NCI-H2107 treated with DMSO at 0.1 percent for 48 hours (cell line): ENCODE results near the gene TUBA4B.
A peak's percentile ranks its signal among the peaks of the same experiment; 100 is the strongest.
"Not testable (repeated sequence)": the region's sequence is repeated elsewhere in the genome, so short reads cannot be mapped to it uniquely, and the experiment has no call there.

ENCODE experiments used
- DNase-seq: peaks from one replicate; lab custom pipeline; 2025; ENCODE audit not compliant: unreplicated experiment; lab: John Stamatoyannopoulos, UW

The TUBA4B gene

GRCh38 chr2:219247678-219248642 is 5.1 kb upstream of the TUBA4B start:
- no peak for DNase-seq

- no peak for DNase-seq
These were observed 4.2 kb upstream of the TUBA4B start for GRCh38 chr2:219248845-219249202.

DNA sequence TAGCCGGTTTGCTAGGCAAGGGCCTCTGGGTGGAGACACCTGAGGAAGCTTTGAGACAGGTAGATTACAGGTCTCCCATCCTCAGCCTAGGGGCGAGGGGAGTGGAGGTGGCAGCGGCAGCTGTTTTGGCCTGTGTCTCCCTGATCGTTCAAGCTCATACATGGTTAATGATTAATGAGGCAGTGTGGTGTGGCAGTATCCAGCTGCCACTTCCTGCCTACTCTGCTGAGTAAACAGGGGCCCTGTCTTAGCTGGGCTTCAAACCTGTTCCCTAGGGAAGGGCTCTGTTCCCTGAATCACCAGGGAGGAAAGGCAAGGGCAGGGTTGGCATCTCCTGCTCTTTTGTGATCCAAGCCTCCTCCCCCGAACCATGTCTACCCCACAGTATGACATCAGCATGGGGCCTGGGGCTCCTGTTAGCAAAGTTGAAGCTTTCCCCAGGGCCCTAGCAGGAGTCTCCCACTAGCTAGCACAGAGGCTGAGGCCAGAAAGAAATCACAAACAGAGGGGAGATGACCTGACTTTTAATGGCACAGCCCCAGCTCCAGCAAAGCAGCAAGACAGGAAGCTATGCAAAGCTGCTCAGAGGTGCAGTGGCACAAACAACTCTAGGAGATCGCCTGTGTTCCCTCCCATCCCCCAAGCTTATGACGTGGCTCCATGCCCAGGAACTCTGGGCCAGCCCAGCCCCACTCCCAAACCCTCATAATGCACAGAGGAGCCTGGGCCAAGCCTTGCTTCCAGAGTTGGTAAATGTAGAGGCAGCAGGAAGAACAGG is 3.7 kb upstream of the TUBA4B start:
- peak; percentile 73 for DNase-seq

- DNase-seq: no peak
These were observed 2.8 kb upstream of the TUBA4B start for GRCh38 chr2:219250049-219250781.

DNA sequence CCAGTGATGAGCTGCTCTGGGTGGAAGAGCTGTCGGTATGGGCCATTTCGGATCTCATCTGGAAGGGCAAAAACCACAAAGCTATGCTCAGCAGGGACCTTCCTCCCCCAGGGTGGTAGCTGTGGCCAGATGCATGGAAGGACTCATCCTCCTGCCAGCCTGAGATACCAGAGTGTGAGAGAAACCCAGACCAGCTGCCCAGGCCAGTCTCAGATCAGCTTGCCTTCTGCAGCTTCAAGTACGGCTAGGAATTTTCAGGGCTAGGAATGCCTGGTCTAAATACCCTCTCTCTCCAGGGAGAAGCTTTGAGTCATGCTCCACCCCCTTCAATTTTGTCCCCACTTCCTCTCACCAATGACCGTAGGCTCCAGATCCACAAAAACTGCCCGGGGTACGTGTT is 1.4 kb upstream of the TUBA4B start:
- no peak for DNase-seq

GRCh38 chr2:219252084-219252483 is 959 bp upstream of the TUBA4B start:
- no peak for DNase-seq

- DNase-seq: peak; percentile 37
These were observed 508 bp upstream of the TUBA4B start for GRCh38 chr2:219252570-219252899.

DNA sequence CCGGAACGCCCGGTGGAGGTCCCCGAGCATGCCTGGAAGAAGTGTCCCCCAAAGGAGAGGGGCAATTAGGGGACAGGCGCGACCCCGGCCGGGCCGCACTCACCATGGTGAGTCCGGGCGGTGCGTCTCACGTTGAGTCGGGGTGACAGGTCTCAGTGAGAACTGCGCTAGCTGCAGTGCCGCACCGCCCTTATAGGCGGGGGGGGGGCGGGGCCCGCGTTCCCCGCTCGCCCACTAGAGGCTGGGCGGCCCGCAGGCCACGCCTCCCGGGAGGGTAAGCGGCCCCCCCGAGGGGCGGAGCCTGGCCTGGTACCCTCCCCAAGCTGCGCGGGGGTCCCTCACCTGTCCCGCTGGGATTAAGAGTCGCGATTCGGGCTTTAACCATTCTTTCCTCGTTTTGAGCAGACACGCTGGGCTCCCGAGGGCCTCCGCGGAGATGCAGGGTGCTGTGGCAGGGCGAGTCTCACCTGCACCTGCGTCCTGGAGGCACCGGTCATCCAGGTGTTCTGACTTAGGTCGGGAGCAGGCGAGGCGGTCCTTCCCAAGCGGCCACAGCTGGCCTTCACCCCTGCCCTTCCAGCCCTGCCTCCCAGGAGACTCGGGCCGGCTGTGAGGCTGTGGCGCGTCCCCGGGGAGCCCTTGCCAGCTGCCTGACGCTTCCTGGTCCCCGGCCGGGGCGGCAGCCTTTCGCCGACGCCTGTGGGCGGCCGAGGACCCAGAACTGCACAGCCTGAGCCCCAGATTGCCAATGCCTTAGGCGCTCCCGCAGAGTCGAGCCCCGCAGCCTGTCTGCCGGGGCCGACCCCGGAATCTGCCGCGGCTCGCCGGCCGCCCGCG is 928 bp downstream of the TUBA4B start, which contains the start of gene TUBA4A:
Gene TUBA4A, minus strand, starts transcription at position 166 of the 837 bp plus-strand sequence. Its CDS starts 60 bp downstream, at position 106.
- DNase-seq: peak; percentile 9

DNA sequence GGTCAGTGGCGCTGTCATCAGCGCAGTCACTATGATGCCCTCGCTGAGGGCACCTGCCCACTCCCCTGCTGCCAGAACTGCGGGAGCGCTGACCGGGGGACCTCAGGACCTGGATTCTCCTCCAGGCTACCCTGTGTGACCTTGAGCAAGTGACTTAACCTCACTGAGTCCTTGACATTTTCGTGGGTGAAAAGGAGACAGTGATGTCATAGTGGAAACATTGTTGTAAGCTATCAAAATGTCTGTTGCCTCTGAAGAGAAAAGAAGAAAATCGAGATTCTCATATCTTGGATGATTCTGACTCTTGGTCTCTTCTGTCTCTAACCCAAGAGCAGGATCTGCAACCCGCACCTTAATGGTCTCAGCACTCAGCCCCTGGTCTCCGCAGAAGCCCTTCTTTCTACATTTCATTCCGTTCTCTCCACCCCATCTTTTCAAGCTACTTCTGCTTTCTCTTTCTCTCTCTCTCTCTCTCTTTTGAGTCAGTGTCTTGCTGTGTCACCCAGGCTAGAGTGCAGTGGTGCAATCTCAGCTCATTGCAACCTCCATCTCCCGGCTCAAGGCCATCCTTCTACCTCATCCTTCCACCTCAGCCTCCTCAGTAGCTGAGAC is 1.7 kb downstream of the TUBA4B start:
- DNase-seq: no peak

- not testable (repeated sequence) for DNase-seq
These were observed 5.9 kb downstream of the TUBA4B start for GRCh38 chr2:219258942-219259341.

DNA sequence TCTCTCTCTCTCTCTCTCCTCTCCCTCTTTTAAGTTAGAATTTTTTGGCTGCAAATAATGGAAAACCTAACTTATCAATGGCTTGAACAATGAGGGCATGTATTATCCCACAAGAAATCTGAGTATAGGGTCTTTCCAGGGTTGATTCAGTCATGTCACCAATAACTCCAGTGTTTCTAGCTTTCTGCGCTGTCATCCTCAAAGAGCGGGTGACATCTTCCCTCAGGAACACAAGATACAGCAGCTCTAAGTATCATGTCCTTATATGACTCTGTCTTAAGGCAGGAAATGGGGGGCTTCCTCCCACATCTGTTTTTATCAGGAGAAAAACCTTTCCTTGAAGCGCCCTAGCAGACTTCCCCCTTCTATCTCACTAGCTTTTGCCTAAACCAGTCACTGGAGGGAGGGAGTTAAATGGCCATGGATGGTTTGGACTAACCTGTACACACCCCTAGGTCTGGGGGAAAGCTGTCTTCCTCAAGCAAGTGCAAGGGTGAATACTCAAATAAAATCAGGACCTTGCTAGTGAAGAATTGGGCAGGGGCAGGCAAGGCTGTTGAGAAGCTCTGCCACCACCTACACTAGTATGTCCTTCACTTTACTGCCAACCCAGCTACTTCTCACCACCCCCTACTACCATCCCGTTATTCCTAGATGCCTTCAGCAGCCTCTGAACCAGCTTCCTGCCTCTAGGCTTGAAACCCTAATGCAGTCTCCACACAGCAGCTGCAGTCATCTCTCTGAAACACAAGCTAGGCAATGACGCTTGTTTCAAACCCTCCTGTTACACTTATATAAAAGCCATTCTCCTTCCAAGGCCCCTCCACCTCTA is 8.2 kb downstream of the TUBA4B start:
- no peak for DNase-seq

DNA sequence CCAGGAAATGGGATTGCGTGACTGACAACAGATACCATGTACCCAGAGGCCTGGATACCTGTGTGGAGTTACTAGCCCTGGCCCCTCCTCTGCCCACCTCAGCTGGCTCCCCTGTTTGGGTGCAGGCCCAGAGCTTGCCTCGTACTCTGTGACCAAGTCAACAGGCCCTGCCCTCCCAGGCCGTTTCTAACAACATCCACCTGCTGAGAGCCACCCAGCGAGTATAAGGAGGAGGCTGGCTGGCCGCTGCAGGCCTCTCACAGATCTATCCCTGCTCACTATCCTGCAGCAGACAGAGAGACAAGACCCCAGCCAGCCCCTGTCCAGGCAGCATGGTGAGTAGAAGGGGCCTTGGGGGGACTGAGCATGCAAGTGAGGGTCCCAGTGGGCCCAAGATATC is 13.2 kb downstream of the TUBA4B start:
- DNase-seq: no peak

DNA sequence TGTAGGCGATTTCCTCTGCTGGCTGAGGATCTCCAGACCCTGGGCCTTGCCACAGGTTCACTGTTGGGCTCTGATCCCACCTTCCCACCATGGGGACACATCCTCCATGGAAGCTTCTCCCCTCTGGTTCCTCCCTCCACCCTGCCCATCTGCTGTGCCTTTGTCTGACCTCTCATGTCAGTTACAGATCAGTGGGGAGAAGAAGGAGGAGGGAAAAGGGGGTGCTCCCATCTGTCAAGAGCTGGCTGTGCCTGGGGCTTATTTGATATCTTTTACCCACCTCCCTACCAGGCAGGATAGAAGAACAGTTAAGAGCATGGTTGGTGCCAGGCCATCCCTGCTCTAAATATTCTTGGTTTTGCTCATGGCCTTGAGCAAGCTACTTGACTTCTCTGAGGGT is 13.8 kb downstream of the TUBA4B start:
- no peak for DNase-seq

GRCh38 chr2:219268294-219268693 is 15.3 kb downstream of the TUBA4B start:
- no peak for DNase-seq

DNA sequence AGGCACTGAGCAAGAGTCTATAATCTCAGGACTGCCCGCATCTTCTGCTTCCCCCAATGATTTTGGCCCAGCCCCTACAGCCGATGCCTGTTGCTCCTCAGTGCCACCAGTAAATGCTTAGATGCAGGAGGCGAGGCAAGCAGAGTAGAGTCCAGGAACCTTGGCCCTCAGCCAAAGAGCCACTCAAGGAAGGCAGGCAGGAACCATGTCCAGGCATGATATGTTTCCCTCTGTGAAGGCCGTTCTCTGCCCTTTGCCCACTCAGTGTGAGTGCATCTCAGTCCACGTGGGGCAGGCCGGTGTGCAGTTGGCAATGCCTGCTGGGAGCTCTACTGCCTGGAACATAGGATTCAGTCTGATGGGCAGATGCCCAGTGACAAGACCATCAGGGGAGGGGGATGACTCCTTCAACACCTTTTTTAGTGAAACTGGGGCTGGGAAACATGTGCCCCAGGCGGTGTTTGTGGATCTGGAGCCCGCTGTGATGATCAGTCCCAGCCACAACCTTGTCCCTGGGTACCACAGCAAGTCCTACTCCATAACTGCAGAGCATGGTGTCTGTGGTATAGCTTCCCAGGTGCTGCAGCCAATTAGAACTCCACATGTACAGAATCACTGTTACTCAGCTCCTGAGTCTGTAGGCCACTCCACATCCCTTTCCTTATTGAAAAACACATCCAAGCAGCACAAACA is 16.5 kb downstream of the TUBA4B start:
- no peak for DNase-seq

DNA sequence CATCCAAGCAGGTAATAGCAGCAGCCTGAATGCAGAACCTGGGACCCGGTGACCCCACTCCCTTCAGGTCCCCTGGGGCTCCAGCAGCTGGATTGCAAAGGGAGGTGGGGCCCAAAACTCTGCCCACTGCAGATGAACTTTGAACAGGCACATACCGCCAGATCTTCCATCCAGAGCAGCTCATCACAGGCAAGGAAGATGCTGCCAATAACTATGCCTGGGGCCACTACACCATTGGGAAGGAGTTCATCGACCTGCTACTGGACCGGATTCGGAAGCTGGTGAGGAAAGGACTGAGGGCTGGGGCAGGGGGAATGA is 17.0 kb downstream of the TUBA4B start:
- DNase-seq: no peak

DNA sequence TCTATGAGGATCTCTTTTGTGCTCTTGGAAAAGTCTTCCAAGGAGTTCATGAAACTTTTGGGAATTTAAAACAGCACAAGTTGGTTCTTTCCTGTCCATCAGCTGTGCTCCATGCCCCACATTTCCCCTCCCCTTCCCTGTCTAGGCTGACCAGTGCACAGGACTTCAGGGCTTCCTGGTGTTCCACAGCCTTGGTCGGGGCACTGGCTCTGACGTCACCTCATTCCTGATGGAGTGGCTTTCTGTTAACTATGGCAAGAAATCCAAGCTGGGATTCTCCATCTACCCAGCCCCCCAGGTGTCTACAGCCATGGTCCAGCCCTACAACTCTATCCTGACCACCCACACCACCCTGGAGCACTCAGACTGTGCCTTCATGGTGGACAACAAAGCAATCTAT is 18.0 kb downstream of the TUBA4B start:
- no peak for DNase-seq

- no peak for DNase-seq
These were observed 19.3 kb downstream of the TUBA4B start for GRCh38 chr2:219272356-219272755.

DNA sequence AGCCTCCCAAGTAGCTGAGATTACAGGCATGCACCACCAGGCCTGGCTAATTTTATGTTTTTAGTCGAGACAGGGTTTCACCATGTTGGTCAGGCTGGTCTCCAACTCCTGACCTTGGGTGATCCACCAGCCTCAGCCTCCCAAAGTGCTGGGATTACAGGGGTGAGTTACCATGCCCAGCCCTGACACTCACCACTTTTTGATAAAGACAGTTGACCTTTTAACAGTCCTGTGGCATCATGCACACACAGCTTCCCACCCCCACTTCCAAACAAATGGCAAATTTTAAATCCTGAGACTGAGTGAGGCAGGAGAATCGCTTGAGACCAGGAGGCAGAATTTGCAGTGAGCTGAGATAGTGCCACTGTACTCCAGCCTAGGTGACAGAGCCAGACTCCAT is 20.0 kb downstream of the TUBA4B start:
- no peak for DNase-seq
